Urinary bladder (tissue), 4 donors: ENCODE data around the gene POU2F3. TPM values are rescaled to one million over a fixed set of nuclear protein-coding genes. Genes with fewer than 3 reads are reported as not detected.
"Not testable (repeated sequence)": the region's sequence is repeated elsewhere in the genome, so short reads cannot be mapped to it uniquely, and the experiment has no call there.

Source experiments
- DNase-seq: peaks from one replicate; pipeline ENCODE4 v3.0.0-alpha.2; 2015; ENCODE audit errors: extremely low spot score
- H3K27ac ChIP-seq: one replicate; pipeline ENCODE4 v1.5.1; 2013; ENCODE audit warnings: low read depth, mild to moderate bottlenecking, moderate library complexity
- H3K36me3 ChIP-seq: one replicate; pipeline ENCODE4 v1.6.1; 2013; ENCODE audit warnings: mild to moderate bottlenecking, moderate library complexity; ENCODE audit not compliant: insufficient read depth
- H3K4me1 ChIP-seq: one replicate; pipeline ENCODE4 v1.6.1; 2013; ENCODE audit warnings: mild to moderate bottlenecking, moderate library complexity; ENCODE audit not compliant: insufficient read depth
- H3K4me3 ChIP-seq: one replicate; pipeline ENCODE4 v1.5.1; 2013; ENCODE audit warnings: low read depth, low read length
- WGBS: extraction: QIAGEN DNeasy Blood & Tissue Kit; methylation state at CpG from one replicate; pipeline ENCODE4 v1.1.7; 2013; 5-methylcytosine and 5-hydroxymethylcytosine counted together
- polyA plus RNA-seq: library from polyadenylated mRNA; stranded (reverse); fragments of 200-250 nt; gene quantifications from one replicate; pipeline ENCODE4 v1.2.3, GENCODE V29; 2013
- total RNA-seq: library from RNA; depleted of rRNA; stranded (reverse); fragments of >200 nt; gene quantifications from one replicate; pipeline ENCODE4 v1.2.3, GENCODE V29; 2014
- donor health status: healthy with polysubstance abuse.
- donor health status: healthy.

The POU2F3 gene
- total and polyA plus RNA-seq, 2 donors, result 0.44 to 0.58 TPM

DNA sequence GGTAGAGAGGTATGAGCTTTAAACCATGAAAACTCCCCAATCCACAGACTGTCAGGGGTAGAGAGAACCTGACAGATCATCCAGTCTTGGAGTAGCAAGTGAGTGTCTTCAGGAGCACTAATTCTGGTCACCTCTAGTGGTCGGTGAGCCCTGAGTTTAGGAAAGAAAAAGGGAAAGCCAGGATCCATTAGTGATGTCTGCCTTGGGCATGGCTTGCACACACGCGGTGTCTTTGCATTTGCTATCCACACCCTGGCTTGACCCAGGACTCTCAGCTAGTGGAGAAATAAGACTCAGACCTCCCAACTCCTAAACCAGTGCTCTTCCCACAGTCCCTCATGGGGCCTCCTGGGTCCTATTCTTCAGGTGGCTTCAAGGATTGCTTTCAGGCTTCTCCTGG, 19.3 kb downstream of the POU2F3 start:
- 90% methylated on average over 3 of the region's 3 CpGs for WGBS
- Histone ChIP-seq H3K4me1 (no peaks in the 10 kb centered on the region), H3K36me3 (no peaks in the 10 kb centered on the region), H3K27ac (no peak overlapping the region), H3K4me3 (no peak overlapping the region)
- DNase-seq, result no peak

DNA sequence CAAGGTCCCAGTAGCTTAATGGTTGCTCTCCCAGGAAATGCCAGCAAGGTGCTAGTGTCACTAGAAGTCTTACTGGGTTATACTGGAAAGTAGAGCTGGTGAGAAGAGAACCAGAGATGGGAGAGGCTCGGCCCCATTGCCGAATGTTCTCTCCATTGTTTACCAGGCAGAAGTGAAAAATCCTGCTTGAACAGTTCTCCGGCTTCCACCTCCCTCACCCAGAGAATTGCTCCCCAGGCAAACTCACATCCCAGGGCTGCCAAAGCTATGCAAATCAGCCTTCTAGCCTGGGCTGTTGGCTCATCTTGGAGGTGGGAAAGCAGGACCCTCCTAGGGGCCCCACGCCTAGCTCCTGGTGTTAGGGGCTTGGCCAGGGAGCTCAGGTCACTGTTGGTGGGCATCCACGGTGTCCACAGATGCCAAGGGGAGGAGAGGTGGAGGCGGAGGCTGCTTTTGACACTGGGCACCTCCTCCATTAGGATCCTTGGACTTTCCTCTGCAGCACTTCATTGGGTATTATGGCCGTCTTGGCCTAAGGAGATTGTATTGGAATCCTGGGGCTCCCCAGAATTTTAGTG, 20.1 kb downstream of the POU2F3 start:
- H3K27ac ChIP-seq, result no peak overlapping the region
- DNase-seq, result no peak
- 84% methylated on average over 7 of the region's 7 CpGs for WGBS
- no peak overlapping the region for H3K4me3 ChIP-seq
- H3K36me3 ChIP-seq, result no peaks in the 10 kb centered on the region
- no peaks in the 10 kb centered on the region for H3K4me1 ChIP-seq

DNA sequence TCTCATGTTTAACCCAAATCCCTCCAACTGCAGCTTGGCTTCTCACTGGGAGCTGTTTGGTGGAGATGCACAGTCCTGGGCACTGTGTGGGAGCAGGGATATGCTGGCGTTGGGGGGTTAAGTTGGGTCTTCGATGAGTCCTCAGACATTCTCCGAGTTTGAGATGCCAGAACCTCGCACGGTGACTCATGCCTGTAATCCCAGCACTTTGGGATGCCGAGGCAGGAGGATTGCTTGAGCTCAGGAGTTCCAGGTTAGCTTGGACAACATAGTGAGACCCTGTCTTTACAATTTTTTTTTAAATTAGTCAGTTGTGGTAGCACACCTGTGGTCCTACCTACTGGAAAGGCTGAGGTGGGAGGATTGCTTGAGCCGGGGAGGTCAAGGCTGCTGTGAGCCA, 20.7 kb downstream of the POU2F3 start:
- DNase-seq, result no peak
- H3K36me3 ChIP-seq, result no peaks in the 10 kb centered on the region
- WGBS, result 91% methylated on average over 7 of the region's 7 CpGs
- no peaks in the 10 kb centered on the region for H3K4me1 ChIP-seq
- no peak overlapping the region for H3K4me3 ChIP-seq
- H3K27ac ChIP-seq, result no peak overlapping the region

DNA sequence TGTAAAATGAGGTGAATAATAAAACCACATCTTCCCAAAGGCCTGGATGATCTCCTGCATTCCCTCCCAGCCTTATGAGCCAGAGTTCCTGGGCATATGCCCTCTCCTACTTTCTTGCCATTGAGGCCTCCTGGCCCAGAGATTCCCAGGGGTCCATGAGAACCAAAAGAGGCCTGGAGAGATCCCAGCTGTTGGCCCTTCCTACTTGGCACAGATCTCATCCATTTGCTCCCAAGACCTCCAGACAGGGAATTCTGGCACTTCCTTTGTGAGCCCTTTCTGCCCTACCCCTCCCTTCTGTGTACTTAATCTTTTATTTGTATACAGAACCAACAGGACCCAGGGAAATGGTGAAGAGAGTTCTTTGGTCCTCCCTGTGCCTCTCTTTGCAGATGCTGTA, 21.4 kb downstream of the POU2F3 start:
- no peak for DNase-seq
- no peak overlapping the region for H3K27ac ChIP-seq
- no peaks in the 10 kb centered on the region for H3K36me3 ChIP-seq
- no peak overlapping the region for H3K4me3 ChIP-seq
- H3K4me1 ChIP-seq, result no peaks in the 10 kb centered on the region

DNA sequence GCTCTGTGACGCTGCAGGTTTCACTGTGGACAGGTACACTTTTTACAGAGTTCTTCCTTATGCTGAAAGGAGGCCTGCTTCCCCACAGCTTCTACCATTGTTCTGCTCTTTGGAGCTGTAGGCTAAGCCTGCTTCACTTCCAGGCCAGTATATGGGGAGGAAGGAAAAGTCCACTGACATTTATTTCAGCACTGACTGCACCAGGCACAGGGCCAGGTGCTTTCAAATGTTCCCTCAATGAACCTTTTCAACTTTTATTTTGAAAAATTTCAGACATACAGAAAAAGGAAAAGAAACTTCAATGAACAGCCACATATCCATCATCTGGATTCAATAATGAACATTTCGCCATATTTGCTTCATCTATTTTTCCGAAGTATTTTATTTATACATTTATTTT, 22.0 kb downstream of the POU2F3 start:
- WGBS, result 78% methylated on average over 3 of the region's 3 CpGs
- H3K36me3 ChIP-seq, result no peaks in the 10 kb centered on the region
- DNase-seq, result no peak
- no peak overlapping the region for H3K4me3 ChIP-seq
- no peak overlapping the region for H3K27ac ChIP-seq
- H3K4me1 ChIP-seq, result no peaks in the 10 kb centered on the region

DNA sequence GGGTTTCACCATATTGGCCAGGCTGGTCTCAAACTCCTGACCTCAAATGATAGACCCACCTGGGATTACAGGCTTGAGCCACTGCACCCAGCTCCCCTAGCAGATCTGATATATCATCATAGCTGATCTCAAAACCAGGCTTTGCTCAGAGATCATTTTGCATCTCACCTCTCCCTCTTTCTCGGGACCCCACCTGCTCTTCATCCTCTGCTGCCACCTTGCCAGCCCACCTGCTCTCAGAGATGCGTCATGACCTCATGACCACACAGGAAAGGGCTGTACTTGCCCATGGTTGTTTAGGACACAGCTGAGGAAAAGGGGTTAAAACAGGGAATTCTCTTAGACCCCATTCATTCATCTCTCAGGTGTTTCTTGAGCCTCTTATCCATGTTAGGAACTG, 27.4 kb downstream of the POU2F3 start:
- 80% methylated on average over 2 of the region's 2 CpGs for WGBS
- no peak for DNase-seq
- H3K36me3 ChIP-seq, result no peaks in the 10 kb centered on the region
- H3K27ac ChIP-seq, result no peak overlapping the region
- H3K4me3 ChIP-seq, result no peak overlapping the region
- H3K4me1 ChIP-seq, result no peaks in the 10 kb centered on the region

DNA sequence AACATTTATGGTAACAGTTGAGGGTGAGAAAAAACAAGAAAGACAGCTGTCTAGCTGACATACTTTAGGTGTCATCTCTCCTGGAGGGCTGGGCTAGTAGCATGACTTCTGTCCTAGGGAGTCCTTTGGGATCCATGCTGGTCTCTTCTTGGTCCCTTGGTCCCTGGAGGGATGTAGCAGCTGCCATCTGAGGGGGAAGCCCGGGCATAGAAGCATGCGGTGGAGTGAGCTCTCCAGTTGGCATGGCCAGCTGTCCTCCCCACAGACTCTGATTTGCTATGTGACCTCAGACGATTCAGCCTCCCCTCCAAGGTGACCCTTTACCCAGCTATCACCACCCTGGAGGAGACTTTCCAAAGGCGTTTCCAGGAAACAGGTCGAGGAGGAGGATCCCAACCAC, 28.7 kb downstream of the POU2F3 start:
- no peaks in the 10 kb centered on the region for H3K4me1 ChIP-seq
- 80% methylated on average over 5 of the region's 5 CpGs for WGBS
- H3K4me3 ChIP-seq, result no peak overlapping the region
- no peaks in the 10 kb centered on the region for H3K36me3 ChIP-seq
- H3K27ac ChIP-seq, result no peak overlapping the region
- no peak for DNase-seq

DNA sequence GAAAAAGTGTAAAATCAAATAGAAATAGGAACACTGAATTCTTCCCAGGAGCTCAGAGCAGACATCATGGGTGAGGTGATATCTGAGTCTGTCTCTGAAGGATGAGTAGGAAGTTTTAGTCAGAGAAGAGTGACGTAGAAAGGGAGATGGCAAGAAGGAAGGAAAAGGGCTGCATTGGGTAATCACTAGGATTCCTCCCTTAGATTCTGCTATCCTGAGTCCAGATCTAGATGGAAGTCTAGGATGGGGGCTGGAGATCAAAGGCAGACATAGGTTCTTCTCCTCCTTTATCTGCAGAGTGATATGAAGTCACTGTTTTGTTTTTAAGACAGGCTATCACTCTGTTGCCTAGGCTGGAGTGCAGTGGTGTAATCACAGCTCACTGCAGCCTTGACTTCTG, 30.4 kb downstream of the POU2F3 start:
- no peak overlapping the region for H3K27ac ChIP-seq
- DNase-seq, result no peak
- no peak overlapping the region for H3K4me3 ChIP-seq
- no peaks in the 10 kb centered on the region for H3K36me3 ChIP-seq
- 83% methylated on average over 1 of the region's 1 CpG for WGBS
- H3K4me1 ChIP-seq, result no peaks in the 10 kb centered on the region

DNA sequence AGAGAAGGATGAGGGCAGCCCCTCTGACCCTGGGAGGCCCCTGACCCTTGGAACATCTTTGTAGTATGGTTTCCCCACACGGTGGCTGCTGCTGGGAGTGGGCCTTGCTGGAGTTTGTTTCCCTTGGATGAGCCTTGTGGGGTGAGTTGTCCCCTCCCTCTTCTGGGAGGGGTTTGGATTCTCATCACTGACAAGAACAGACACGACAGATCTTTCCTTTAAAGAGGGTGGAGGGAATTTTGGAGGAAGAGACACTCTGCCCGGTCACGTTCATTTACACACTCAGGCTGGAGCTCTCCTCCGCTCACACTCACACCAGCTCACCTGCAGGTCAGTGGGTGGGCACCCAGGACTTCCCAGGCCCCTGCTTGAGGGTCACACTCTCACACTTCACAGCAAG, 31.7 kb downstream of the POU2F3 start:
- Histone ChIP-seq H3K4me3 (no peak overlapping the region), H3K36me3 (no peaks in the 10 kb centered on the region), H3K4me1 (no peaks in the 10 kb centered on the region), H3K27ac (no peak overlapping the region)
- WGBS, result 71% methylated on average over 5 of the region's 5 CpGs
- no peak for DNase-seq

DNA sequence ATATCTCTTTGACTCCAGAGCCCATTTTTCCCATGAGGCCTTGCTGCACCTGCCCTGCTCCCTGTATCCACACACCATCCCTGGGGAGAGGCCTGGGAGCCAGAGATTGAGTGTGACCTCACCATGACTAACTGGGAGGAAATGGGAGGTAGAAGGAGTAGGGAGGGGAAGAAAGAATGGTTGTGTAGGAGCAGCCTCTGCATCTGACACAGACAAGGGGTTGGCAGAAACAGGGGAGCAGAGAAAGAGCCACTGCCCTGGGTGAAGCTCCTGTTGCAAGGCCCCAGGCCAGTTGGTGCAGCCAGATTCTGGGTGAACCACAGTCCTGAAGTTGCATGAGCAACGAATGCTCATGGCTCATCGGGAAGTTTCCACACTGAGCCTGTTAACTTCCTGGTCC, 32.4 kb downstream of the POU2F3 start:
- H3K27ac ChIP-seq, result no peak overlapping the region
- no peaks in the 10 kb centered on the region for H3K4me1 ChIP-seq
- no peak overlapping the region for H3K4me3 ChIP-seq
- no peaks in the 10 kb centered on the region for H3K36me3 ChIP-seq
- DNase-seq, result no peak
- 85% methylated on average over 2 of the region's 2 CpGs for WGBS

DNA sequence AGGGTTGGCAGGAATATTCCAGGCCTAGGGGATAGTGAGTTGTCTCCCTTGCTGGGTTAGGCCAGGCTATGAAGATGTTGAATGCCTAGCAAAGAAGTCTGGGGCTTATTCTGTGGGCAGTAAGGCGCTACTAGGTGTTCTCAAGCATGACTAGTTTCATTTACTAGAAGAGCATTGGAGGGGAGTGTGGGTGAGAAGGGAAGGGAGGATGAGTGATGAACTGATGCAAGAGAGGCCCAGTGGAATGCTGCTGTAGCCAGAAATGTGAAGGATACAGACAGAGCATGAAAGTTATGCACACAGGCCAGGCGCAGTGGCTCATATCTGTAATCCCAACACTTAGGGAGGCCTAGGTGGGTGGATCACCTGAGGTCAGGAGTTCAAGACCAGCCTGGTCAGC, 33.5 kb downstream of the POU2F3 start:
- no peak overlapping the region for H3K27ac ChIP-seq
- H3K4me3 ChIP-seq, result no peak overlapping the region
- no peaks in the 10 kb centered on the region for H3K36me3 ChIP-seq
- no peaks in the 10 kb centered on the region for H3K4me1 ChIP-seq
- WGBS, result 94% methylated on average over 2 of the region's 2 CpGs
- DNase-seq, result no peak

DNA sequence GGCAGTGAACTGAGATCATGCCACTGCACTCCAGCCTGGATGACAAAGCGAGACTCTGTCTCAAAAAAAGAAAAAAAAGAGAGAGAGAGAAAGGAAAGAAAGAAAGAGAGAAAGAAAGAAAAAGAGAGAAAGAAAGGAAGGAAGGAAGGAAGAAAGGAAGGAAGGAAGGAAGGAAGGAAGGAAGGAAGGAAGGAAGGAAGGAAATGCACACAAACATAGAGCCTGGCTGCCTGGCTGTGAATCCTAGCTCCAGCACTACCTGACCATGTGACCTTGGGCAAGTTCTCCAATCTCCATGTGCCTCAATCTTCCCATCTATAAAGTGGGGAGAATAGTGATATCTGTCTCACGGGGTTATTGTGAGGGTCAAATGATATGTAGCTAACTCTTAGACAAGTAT, 34.0 kb downstream of the POU2F3 start:
- H3K4me3 ChIP-seq, H3K27ac ChIP-seq, DNase-seq, H3K36me3 ChIP-seq, H3K4me1 ChIP-seq: not testable (repeated sequence)
- WGBS, result 93% methylated on average over 2 of the region's 2 CpGs

DNA sequence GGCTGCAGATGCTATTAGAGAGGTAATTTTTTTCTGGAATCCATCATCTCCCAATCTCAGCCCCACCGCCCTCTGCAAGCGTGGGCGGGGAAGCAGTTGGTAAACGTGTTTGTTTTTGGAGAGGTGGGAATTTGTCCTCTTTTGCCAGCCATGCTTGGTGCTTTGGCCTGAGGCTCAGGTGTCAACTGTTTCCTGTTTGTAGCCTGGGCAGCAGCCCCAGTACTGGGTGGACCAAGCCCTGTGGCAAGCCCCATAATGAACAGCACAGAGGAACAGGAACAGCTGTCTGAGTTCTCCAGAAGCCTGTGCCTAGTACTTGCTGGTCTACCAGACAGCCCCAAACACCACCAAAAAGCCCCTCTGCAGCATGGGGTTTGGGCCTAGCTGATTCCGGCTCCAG, 39.6 kb downstream of the POU2F3 start:
- no peak overlapping the region for H3K4me3 ChIP-seq
- no peaks in the 10 kb centered on the region for H3K36me3 ChIP-seq
- WGBS, result 84% methylated on average over 5 of the region's 5 CpGs
- H3K27ac ChIP-seq, result no peak overlapping the region
- no peaks in the 10 kb centered on the region for H3K4me1 ChIP-seq
- no peak for DNase-seq

DNA sequence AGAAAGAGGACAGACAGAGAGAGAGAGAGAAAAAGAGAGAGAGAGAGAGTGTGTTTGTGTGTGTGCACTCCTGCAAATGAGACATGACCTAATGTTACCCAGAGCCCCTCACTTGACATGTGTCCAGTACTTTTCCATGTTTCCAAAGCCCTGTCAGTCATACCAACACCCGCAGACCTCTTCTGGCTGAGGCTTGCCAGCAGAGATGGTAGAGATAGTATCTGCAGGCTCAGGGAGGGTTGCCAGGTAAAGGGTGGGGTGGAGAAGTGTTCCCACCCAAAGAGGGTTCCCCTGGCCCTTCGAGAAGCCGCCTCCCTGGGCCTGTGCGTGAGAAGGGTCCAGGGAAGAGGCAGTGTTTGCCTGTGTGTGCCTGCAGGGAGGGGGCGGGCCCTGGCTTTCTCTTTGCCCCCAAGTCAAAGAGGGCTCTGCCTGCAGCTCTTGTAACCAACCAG, 40.7 kb downstream of the POU2F3 start:
- H3K27ac ChIP-seq, result no peak overlapping the region
- WGBS, result 62% methylated on average over 5 of the region's 5 CpGs
- no peaks in the 10 kb centered on the region for H3K36me3 ChIP-seq
- no peaks in the 10 kb centered on the region for H3K4me1 ChIP-seq
- DNase-seq, result no peak
- H3K4me3 ChIP-seq, result no peak overlapping the region

DNA sequence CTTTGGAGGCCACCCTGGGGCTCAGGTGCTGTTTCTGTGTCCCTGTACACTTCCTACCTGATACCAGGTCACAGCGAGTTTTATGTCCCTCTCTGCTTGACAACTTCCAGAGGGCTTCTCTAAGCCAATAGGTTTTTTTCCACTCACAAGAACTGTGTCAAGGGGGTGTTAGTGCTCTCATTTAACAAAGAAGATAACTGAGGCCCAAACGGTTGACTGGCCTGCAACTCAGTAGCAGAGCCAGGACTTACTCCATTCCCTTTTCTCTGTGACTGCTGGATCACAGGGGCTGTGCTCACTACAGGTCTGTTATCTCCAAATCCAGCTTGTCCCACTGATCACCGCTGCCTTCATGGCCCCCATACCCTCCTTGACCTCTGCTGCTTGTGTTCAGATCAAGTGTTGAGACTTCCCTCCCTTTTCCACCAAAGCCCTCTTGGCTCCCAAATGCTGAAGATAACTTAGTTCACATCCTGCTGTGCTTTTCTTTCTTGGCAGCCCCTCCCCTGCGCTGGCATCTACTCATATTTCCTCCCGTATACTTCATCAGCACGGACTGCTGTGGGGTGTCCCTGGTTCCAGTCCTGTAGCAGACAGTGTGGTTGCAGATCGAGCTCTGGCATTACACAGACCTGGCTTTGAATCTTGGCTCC, 41.3 kb downstream of the POU2F3 start:
- 40% methylated on average over 7 of the region's 7 CpGs for WGBS
- H3K4me1 ChIP-seq, result no peaks in the 10 kb centered on the region
- no peaks in the 10 kb centered on the region for H3K36me3 ChIP-seq
- H3K27ac ChIP-seq, result no peak overlapping the region
- H3K4me3 ChIP-seq, result no peak overlapping the region
- no peak for DNase-seq
